Trophoblast cell (in vitro differentiated cells and primary cell): ENCODE data around the gene UNC119.

ENCODE experiments used
- DNase-seq, 2 donors: peaks; one replicate each; pipeline ENCODE4 v3.0.0-alpha.2; 2016
- H2AFZ ChIP-seq: 2 replicates; pipeline ENCODE4 v1.6.1; 2013; ENCODE audit warnings: low read length, moderate library complexity, mild to moderate bottlenecking; ENCODE audit not compliant: insufficient read depth, poor library complexity
- H2AK5ac ChIP-seq: 2 replicates; pipeline ENCODE4 v1.6.1; 2013; ENCODE audit warnings: mild to moderate bottlenecking, low read length
- H2BK120ac ChIP-seq: 2 replicates; pipeline ENCODE4 v1.6.1; 2013; ENCODE audit warnings: low read length, mild to moderate bottlenecking, moderate library complexity; ENCODE audit not compliant: insufficient read depth, poor library complexity
- H2BK12ac ChIP-seq: 2 replicates; pipeline ENCODE4 v1.6.1; 2013; ENCODE audit warnings: mild to moderate bottlenecking, low read length, moderate library complexity
- H2BK5ac ChIP-seq: 2 replicates; pipeline ENCODE4 v1.6.1; 2013; ENCODE audit warnings: low read length, low read depth, moderate library complexity, mild to moderate bottlenecking; ENCODE audit not compliant: poor library complexity
- H3K14ac ChIP-seq: 2 replicates; pipeline ENCODE4 v1.6.1; 2013; ENCODE audit warnings: mild to moderate bottlenecking, low read length
- H3K18ac ChIP-seq: 2 replicates; pipeline ENCODE4 v1.6.1; 2013; ENCODE audit warnings: mild to moderate bottlenecking, low read length
- H3K23ac ChIP-seq: 2 replicates; pipeline ENCODE4 v1.6.1; 2013; ENCODE audit warnings: low read length
- H3K27ac ChIP-seq: 2 replicates; pipeline ENCODE4 v1.5.1; 2013; ENCODE audit warnings: low read depth, mild to moderate bottlenecking, inconsistent platforms, low read length, moderate library complexity
- H3K27me3 ChIP-seq: 2 replicates; pipeline ENCODE4 v1.6.1; 2013; ENCODE audit warnings: inconsistent platforms, mild to moderate bottlenecking, low read length, moderate library complexity; ENCODE audit not compliant: insufficient read depth
- H3K36me3 ChIP-seq, 2 experiments: 1 replicate in 1 of 2; 2 replicates in 1 of 2; pipeline ENCODE4 v1.6.1; 2013; ENCODE audit warnings: low read length in 2 of 2, mild to moderate bottlenecking in 2 of 2, moderate library complexity in 1 of 2; ENCODE audit not compliant: insufficient read depth in 2 of 2, control insufficient read depth in 1 of 2
- H3K4ac ChIP-seq: 2 replicates; pipeline ENCODE4 v1.6.1; 2013; ENCODE audit warnings: low read depth, mild to moderate bottlenecking, low read length, moderate library complexity
- H3K4me1 ChIP-seq, 2 experiments: 1 replicate in 1 of 2; 2 replicates in 1 of 2; pipeline ENCODE4 v1.6.1; 2013; ENCODE audit warnings: low read length in 2 of 2, mild to moderate bottlenecking in 2 of 2, moderate library complexity in 1 of 2; ENCODE audit not compliant: insufficient read depth in 2 of 2, control insufficient read depth in 1 of 2
- H3K4me2 ChIP-seq: 2 replicates; pipeline ENCODE4 v1.6.1; 2013; ENCODE audit warnings: inconsistent platforms, mild to moderate bottlenecking, low read length, moderate library complexity
- H3K4me3 ChIP-seq: 2 replicates; pipeline ENCODE4 v1.5.1; 2013; ENCODE audit warnings: mild to moderate bottlenecking, low read depth, low read length, inconsistent platforms
- H3K79me1 ChIP-seq: one replicate; pipeline ENCODE4 v1.6.1; 2013; ENCODE audit warnings: low read length
- H3K79me2 ChIP-seq: 2 replicates; pipeline ENCODE4 v1.6.1; 2013; ENCODE audit warnings: low read length, mild to moderate bottlenecking; ENCODE audit not compliant: control insufficient read depth, insufficient read depth, poor library complexity
- H3K9ac ChIP-seq: 2 replicates; pipeline ENCODE4 v1.6.1; 2013; ENCODE audit warnings: mild to moderate bottlenecking, low read length
- H3K9me3 ChIP-seq: 2 replicates; pipeline ENCODE4 v1.6.1; 2013; ENCODE audit warnings: low read depth, mild to moderate bottlenecking, control low read depth, inconsistent platforms, low read length; ENCODE audit not compliant: insufficient read depth
- H4K12ac ChIP-seq: 2 replicates; pipeline ENCODE4 v1.6.1; 2013; ENCODE audit warnings: low read depth, mild to moderate bottlenecking, low read length, moderate library complexity
- H4K8ac ChIP-seq: 2 replicates; pipeline ENCODE4 v1.6.1; 2013; ENCODE audit warnings: low read depth, mild to moderate bottlenecking, low read length, moderate library complexity
- H4K91ac ChIP-seq: one replicate; pipeline ENCODE4 v1.6.1; 2013; ENCODE audit warnings: low read depth, mild to moderate bottlenecking, low read length, moderate library complexity
- WGBS: extraction: QIAGEN DNeasy Blood & Tissue Kit; methylation state at CpG from one replicate; pipeline ENCODE4 v1.1.7; 2013; ENCODE audit warnings: missing lambda C conversion rate; ENCODE audit not compliant: insufficient read length, insufficient coverage; ENCODE audit errors: extremely low coverage; 5-methylcytosine and 5-hydroxymethylcytosine counted together

Gene UNC119

GRCh38 chr17:28501421-28502284 lies 50.8 kb downstream of the UNC119 start:
- H2BK120ac ChIP-seq = no peak overlapping the region
- H3K27ac ChIP-seq = no peak overlapping the region
- H2BK12ac ChIP-seq = no peak overlapping the region
- no peak overlapping the region for H3K4me3 ChIP-seq
- no peak overlapping the region for H2AFZ ChIP-seq
- no peak overlapping the region for H3K23ac ChIP-seq
- H3K4ac ChIP-seq = no peak overlapping the region
- H3K9me3 ChIP-seq = peaks cover 1% of the 10 kb centered on the region
- no peak for DNase-seq
- no peak overlapping the region for H3K18ac ChIP-seq
- no peak overlapping the region for H3K14ac ChIP-seq
- no peaks in the 10 kb centered on the region for H3K27me3 ChIP-seq
- H2BK5ac ChIP-seq = no peak overlapping the region
- H3K36me3 ChIP-seq = no peaks in the 10 kb centered on the region
- no peaks in the 10 kb centered on the region for H3K79me2 ChIP-seq
- H3K4me2 ChIP-seq = no peak overlapping the region
- H3K4me1 ChIP-seq = peaks cover 3 to 5% of the 10 kb centered on the region in 2 experiments
- no peak overlapping the region for H4K91ac ChIP-seq
- no peak overlapping the region for H2AK5ac ChIP-seq
- H4K12ac ChIP-seq = no peak overlapping the region
- H3K79me1 ChIP-seq = no peaks in the 10 kb centered on the region
- no peak overlapping the region for H4K8ac ChIP-seq
- H3K9ac ChIP-seq = no peak overlapping the region
- no CpG with 5 or more reads among the region's 3 CpGs for WGBS

- Histone ChIP-seq H3K27ac (no peak overlapping the region), H3K9ac (no peak overlapping the region), H4K12ac (no peak overlapping the region), H2BK120ac (no peak overlapping the region), H3K4ac (no peak overlapping the region), H4K91ac (no peak overlapping the region), H3K36me3 (no peaks in the 10 kb centered on the region), H3K9me3 (no peaks in the 10 kb centered on the region), H3K23ac (no peak overlapping the region), H3K18ac (no peak overlapping the region), H3K79me1 (no peaks in the 10 kb centered on the region), H3K4me1 (peaks cover 3 to 5% of the 10 kb centered on the region in 2 experiments), H2BK5ac (no peak overlapping the region), H3K27me3 (no peaks in the 10 kb centered on the region), H3K4me3 (no peak overlapping the region), H2AK5ac (no peak overlapping the region), H3K79me2 (no peaks in the 10 kb centered on the region), H3K14ac (no peak overlapping the region), H4K8ac (no peak overlapping the region), H3K4me2 (no peak overlapping the region), H2AFZ (no peak overlapping the region), H2BK12ac (no peak overlapping the region)
- no peak for DNase-seq
- no CpG with 5 or more reads among the region's 13 CpGs for WGBS
Observed at GRCh38 chr17:28500712-28501379, 51.6 kb downstream of the UNC119 start.

GRCh38 chr17:28499684-28500357 lies 52.6 kb downstream of the UNC119 start:
- WGBS = no CpG with 5 or more reads among the region's 9 CpGs
- Histone ChIP-seq H3K79me2 (no peaks in the 10 kb centered on the region), H3K27me3 (no peaks in the 10 kb centered on the region), H2BK120ac (no peak overlapping the region), H2AFZ (no peak overlapping the region), H2BK5ac (no peak overlapping the region), H3K4me2 (no peak overlapping the region), H3K9me3 (no peaks in the 10 kb centered on the region), H2AK5ac (no peak overlapping the region), H3K4ac (no peak overlapping the region), H3K23ac (no peak overlapping the region), H3K36me3 (no peaks in the 10 kb centered on the region), H4K12ac (no peak overlapping the region), H3K4me3 (no peak overlapping the region), H3K18ac (no peak overlapping the region), H2BK12ac (no peak overlapping the region), H3K27ac (no peak overlapping the region), H4K8ac (no peak overlapping the region), H3K14ac (no peak overlapping the region), H3K9ac (no peak overlapping the region), H4K91ac (no peak overlapping the region), H3K79me1 (no peaks in the 10 kb centered on the region), H3K4me1 (peaks cover 3 to 5% of the 10 kb centered on the region in 2 experiments)
- no peak for DNase-seq

GRCh38 chr17:28499364-28499664 lies 53.1 kb downstream of the UNC119 start:
- Histone ChIP-seq H3K9ac (no peak overlapping the region), H2AFZ (no peak overlapping the region), H4K8ac (no peak overlapping the region), H2BK120ac (no peak overlapping the region), H3K79me2 (no peaks in the 10 kb centered on the region), H4K91ac (no peak overlapping the region), H3K79me1 (no peaks in the 10 kb centered on the region), H3K18ac (no peak overlapping the region), H2AK5ac (no peak overlapping the region), H3K9me3 (no peaks in the 10 kb centered on the region), H3K4me2 (no peak overlapping the region), H2BK5ac (no peak overlapping the region), H4K12ac (no peak overlapping the region), H3K4me3 (no peak overlapping the region), H3K23ac (no peak overlapping the region), H3K4ac (no peak overlapping the region), H3K4me1 (peaks cover 3 to 5% of the 10 kb centered on the region in 2 experiments), H3K14ac (no peak overlapping the region), H2BK12ac (no peak overlapping the region), H3K36me3 (no peaks in the 10 kb centered on the region), H3K27me3 (no peaks in the 10 kb centered on the region), H3K27ac (no peak overlapping the region)
- no CpG with 5 or more reads among the region's 9 CpGs for WGBS
- DNase-seq = no peak
